PC-3 (cell line): Measurements from ENCODE around the gene SNN. TPM values are rescaled to one million over a fixed set of nuclear protein-coding genes. Genes with fewer than 3 reads are reported as not detected.

Experiments used
- ATAC-seq: fragments of 200-7000 bp; cut with Tn5 transposase; 2 replicates; pipeline ENCODE4 v1.9.1; 2020; ENCODE audit warnings: mild to moderate bottlenecking, moderate library complexity
- Bru-seq: library from RNA; stranded (reverse); fragments of 400-500 nt; gene quantifications from one replicate; lab custom pipeline; 2021; lab: Mats Ljungman, UMichigan
- BruChase-seq, 2 experiments: library from RNA; stranded (reverse); fragments of 400-500 nt; gene quantifications; one replicate each; lab custom pipeline; 2021; lab: Mats Ljungman, UMichigan
- BruUV-seq: library from RNA; stranded (reverse); fragments of 400-500 nt; replicated peaks from 2 replicates; lab custom pipeline; 2021; lab: Mats Ljungman, UMichigan
- CTCF ChIA-PET: fragments of 300-600 bp; sonication (Branson Sonifier 250); formaldehyde crosslinking; loops from one replicate; lab custom pipeline; 2022; ENCODE audit warnings: antibody characterized with exemption; lab: Charles Lee
- POLR2A ChIA-PET: fragments of 300-600 bp; sonication (Branson Sonifier 250); formaldehyde crosslinking; loops from one replicate; lab custom pipeline; 2022; ENCODE audit warnings: antibody characterized with exemption; ENCODE audit not compliant: unreplicated experiment; lab: Charles Lee
- DNase-seq: peaks from one replicate; pipeline ENCODE4 v3.0.0-alpha.2; 2015
- H2AFZ ChIP-seq: fragments of 300-600 bp; sonication (generic); 2 replicates; pipeline ENCODE4 v1.6.0; 2016; ENCODE audit warnings: antibody characterized with exemption, low read length
- H3F3A ChIP-seq: fragments of 300-600 bp; sonication (generic); one replicate; pipeline ENCODE4 v1.6.0; 2017; ENCODE audit warnings: antibody characterized with exemption, low read length, control low read depth, mild to moderate bottlenecking; ENCODE audit not compliant: unreplicated experiment
- H3K27ac ChIP-seq: fragments of 300-600 bp; sonication (generic); 2 replicates; pipeline ENCODE4 v1.5.1; 2016; ENCODE audit warnings: mild to moderate bottlenecking, low read length
- H3K27me3 ChIP-seq: fragments of 300-600 bp; sonication (generic); 2 replicates; pipeline ENCODE4 v1.6.1; 2016; ENCODE audit warnings: low read length, mixed read lengths
- H3K36me3 ChIP-seq: fragments of 300-600 bp; sonication (generic); 2 replicates; pipeline ENCODE4 v1.6.1; 2016; ENCODE audit warnings: low read depth, mixed run types, low read length, mixed read lengths
- H3K4me1 ChIP-seq: fragments of 300-600 bp; sonication (generic); 2 replicates; pipeline ENCODE4 v1.5.1; 2016; ENCODE audit warnings: low read length; ENCODE audit not compliant: insufficient read depth
- H3K4me2 ChIP-seq: fragments of 300-600 bp; sonication (generic); 2 replicates; pipeline ENCODE4 v1.6.0; 2016; ENCODE audit warnings: low read length
- H3K4me3 ChIP-seq: fragments of 300-600 bp; sonication (generic); 2 replicates; pipeline ENCODE4 v1.5.1; 2016; ENCODE audit warnings: mild to moderate bottlenecking, low read length, mixed read lengths
- H3K79me2 ChIP-seq: fragments of 300-600 bp; sonication (generic); 2 replicates; pipeline ENCODE4 v1.6.1; 2017; ENCODE audit warnings: low read length, mixed read lengths
- H3K9ac ChIP-seq: fragments of 300-600 bp; sonication (generic); 2 replicates; pipeline ENCODE4 v1.6.0; 2016; ENCODE audit warnings: mild to moderate bottlenecking, low read length
- H3K9me2 ChIP-seq: fragments of 300-600 bp; sonication (generic); replicated peaks from 2 replicates; pipeline ENCODE4 v1.6.1; 2016; ENCODE audit warnings: mixed run types, low read length, mixed read lengths
- H3K9me3 ChIP-seq: fragments of 300-600 bp; sonication (generic); 2 replicates; pipeline ENCODE4 v1.6.1; 2016; ENCODE audit warnings: low read length, mixed read lengths
- H4K20me1 ChIP-seq: fragments of 300-600 bp; sonication (generic); 2 replicates; pipeline ENCODE4 v1.6.1; 2016; ENCODE audit warnings: low read length, mixed read lengths
- EZH2 ChIP-seq: fragments of 300-600 bp; sonication (generic); IDR thresholded peaks from one replicate; pipeline ENCODE4 v1.6.1; 2017; ENCODE audit warnings: antibody characterized with exemption, mild to moderate bottlenecking, low read length; ENCODE audit not compliant: unreplicated experiment
- EZH2phosphoT487 ChIP-seq: fragments of 300-600 bp; sonication (generic); IDR thresholded peaks from 2 replicates; pipeline ENCODE4 v1.6.1; 2018; ENCODE audit warnings: mild to moderate bottlenecking, antibody characterized with exemption, low read length, borderline replicate concordance
- intact Hi-C: fragments of 100-400 bp; cut with micrococcal nuclease; formaldehyde crosslinking; loops from 2 replicates; pipeline ENCODE4 v1.9.0; 2023
- long read RNA-seq: library from polyadenylated mRNA; unstranded; transcript quantifications from one replicate; pipeline ENCODE4 v2.0.0, GENCODE V29; 2021; ENCODE audit not compliant: unreplicated experiment
- total RNA-seq: library from RNA; depleted of rRNA; stranded (reverse); fragments of >200 nt; gene quantifications from 2 replicates; pipeline ENCODE4 v1.2.3, GENCODE V29; 2014; rRNA removed
- TF ChIP-seq, protein P1 (sequence below): fragments of 300-600 bp; sonication (generic); conservative IDR thresholded peaks from 2 replicates; pipeline ENCODE4 v1.5.1; 2017; ENCODE audit warnings: antibody characterized with exemption, low read depth, mild to moderate bottlenecking, low read length

The SNN gene
- total RNA-seq, result 4.3 and 5.4 TPM in 2 replicates
- percentile 40 among the genes with signal in this experiment for Bru-seq, nascent RNA
- percentile 62 among the genes with signal in this experiment for BruChase-seq, experiment 1, labeled RNA remaining after a 6-hour chase
- percentile 57 among the genes with signal in this experiment for BruChase-seq, experiment 2, labeled RNA remaining after a 2-hour chase
- long read RNA-seq, transcript SNN-201 (2 exons, 3,312 nt), result major isoform, 23 of 31 reads
- long read RNA-seq, partial matches to known transcripts, result 0 of 31 reads
- long read RNA-seq, other reads (novel, unspliced or antisense), result 8 of 31 reads

DNA sequence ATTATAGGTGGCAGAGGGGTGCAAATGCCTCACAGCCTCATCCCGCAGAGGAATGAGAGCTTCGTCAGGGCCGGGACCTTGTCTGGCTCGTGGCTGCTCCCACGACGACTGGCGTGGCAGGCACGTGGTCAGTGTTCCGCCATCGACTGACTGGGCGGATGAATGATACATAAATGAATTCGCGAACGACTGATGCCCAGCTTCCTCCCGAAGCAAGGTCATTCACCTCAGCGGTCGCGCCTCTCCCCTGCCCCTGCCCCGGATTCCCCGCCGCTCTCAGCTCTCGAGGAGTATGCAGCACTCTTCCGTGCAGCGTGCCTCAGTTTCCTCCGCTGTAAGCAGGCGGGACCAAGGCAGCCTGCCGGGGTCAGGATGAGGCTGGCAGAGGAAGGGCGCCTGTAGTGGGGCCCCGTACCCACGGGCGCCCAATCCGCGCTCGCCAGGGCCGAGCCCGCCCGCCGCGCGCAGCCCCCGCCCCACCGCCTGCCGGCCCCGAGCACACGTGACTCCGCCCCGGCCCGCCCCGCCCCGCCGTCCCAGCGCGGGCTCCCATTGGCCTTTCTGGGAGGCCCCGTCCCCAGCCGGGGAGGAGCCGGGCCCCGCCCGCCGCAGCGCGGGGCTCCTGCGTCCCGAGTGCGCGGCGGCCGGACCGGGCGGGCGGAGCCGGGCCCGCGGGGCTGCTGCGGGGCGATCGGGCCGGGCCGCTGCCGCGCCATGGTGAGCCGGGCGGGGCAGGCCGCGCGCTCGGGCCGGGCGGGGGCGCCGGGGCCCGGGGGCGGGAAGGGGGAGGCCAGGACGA is at the start of gene SNN:
TSS of gene SNN (plus strand) at position 632 of the 799 bp plus-strand sequence. CDS start 7,605 bp downstream, outside the sequence.
- Histone ChIP-seq H3K4me3 (peak within 1 kb of the TSS; percentile 64), H3F3A (no peaks in the 10 kb centered on the region), H3K79me2 (no peaks in the 10 kb centered on the region), H3K4me2 (peak within 1 kb of the TSS; percentile 77), H4K20me1 (no peaks in the 10 kb centered on the region), H3K4me1 (0 out of 2 replicates have a peak, but pooled peaks cover 4% of the 10 kb centered on the region), H3K27ac (no peak within 1 kb of the TSS), H3K27me3 (no peaks in the 10 kb centered on the region), H3K9me2 (no peaks in the 10 kb centered on the region), H2AFZ (peak within 1 kb of the TSS; percentile 80; the same call in 1 of the 2 replicates), H3K36me3 (no peaks in the 10 kb centered on the region), H3K9ac (no peak within 1 kb of the TSS), H3K9me3 (no peaks in the 10 kb centered on the region)
- intact Hi-C loops, result no loop called here
- ChIA-PET POLR2A (no interaction called here), CTCF (no interaction called here)
- BruUV-seq, result no TSS peak
- no peak for TF ChIP-seq EZH2
- no peak for TF ChIP-seq EZH2phosphoT487
- TF ChIP-seq, protein P1, sequence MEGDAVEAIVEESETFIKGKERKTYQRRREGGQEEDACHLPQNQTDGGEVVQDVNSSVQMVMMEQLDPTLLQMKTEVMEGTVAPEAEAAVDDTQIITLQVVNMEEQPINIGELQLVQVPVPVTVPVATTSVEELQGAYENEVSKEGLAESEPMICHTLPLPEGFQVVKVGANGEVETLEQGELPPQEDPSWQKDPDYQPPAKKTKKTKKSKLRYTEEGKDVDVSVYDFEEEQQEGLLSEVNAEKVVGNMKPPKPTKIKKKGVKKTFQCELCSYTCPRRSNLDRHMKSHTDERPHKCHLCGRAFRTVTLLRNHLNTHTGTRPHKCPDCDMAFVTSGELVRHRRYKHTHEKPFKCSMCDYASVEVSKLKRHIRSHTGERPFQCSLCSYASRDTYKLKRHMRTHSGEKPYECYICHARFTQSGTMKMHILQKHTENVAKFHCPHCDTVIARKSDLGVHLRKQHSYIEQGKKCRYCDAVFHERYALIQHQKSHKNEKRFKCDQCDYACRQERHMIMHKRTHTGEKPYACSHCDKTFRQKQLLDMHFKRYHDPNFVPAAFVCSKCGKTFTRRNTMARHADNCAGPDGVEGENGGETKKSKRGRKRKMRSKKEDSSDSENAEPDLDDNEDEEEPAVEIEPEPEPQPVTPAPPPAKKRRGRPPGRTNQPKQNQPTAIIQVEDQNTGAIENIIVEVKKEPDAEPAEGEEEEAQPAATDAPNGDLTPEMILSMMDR, result no peak
- peak; percentile 80 for DNase-seq
- ATAC-seq, result peak; percentile 96

DNA sequence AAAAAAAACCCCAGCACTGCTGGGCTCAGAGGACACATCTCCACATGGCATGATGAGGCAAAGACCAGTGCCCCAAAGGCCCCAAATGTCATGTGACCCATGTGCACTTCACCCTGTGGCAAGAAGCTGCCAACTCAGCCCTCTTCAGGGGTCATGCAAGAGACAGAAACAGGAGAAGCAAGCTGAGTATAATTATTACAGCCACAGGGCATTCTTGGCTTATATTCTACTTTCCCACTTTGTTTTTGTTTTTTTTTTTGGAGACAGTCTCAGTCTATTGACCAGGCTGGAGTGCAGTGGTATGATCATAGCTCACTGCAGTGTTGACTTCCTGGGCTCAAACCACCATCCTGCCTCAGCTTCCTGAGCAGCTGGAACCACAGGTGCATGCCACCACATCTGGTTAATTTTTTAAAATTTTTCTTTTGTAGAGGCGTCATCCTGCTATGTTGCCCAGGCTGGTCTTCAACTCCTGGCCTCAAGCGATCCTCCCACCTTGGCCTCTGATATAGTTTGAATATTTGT is 48.9 kb upstream of the SNN start:
- no peak overlapping the region for H3K4me3 ChIP-seq
- H4K20me1 ChIP-seq, result no peaks in the 10 kb centered on the region
- no peak overlapping the region for H3K9ac ChIP-seq
- ChIA-PET CTCF (no interaction called here), POLR2A (no interaction called here)
- H3F3A ChIP-seq, result no peaks in the 10 kb centered on the region
- intact Hi-C loops, result no loop called here
- no peak overlapping the region for H3K4me2 ChIP-seq
- no peaks in the 10 kb centered on the region for H3K79me2 ChIP-seq
- no peaks in the 10 kb centered on the region for H3K27me3 ChIP-seq
- ATAC-seq (no peak), DNase-seq (no peak)
- no peaks in the 10 kb centered on the region for H3K4me1 ChIP-seq
- TF ChIP-seq, protein P1, result no peak
- TF ChIP-seq EZH2phosphoT487 (no peak), EZH2 (no peak)
- H3K36me3 ChIP-seq, result no peaks in the 10 kb centered on the region
- H3K27ac ChIP-seq, result no peak overlapping the region
- no TSS peak for BruUV-seq
- H3K9me2 ChIP-seq, result no peaks in the 10 kb centered on the region
- H2AFZ ChIP-seq, result no peak overlapping the region
- no peaks in the 10 kb centered on the region for H3K9me3 ChIP-seq
